NCI-H510A (cell line): ENCODE measurements around the gene CLEC7A.

Experiments
- DNase-seq: peaks from one replicate; lab custom pipeline; 2025; lab: John Stamatoyannopoulos, UW

CLEC7A gene

DNA sequence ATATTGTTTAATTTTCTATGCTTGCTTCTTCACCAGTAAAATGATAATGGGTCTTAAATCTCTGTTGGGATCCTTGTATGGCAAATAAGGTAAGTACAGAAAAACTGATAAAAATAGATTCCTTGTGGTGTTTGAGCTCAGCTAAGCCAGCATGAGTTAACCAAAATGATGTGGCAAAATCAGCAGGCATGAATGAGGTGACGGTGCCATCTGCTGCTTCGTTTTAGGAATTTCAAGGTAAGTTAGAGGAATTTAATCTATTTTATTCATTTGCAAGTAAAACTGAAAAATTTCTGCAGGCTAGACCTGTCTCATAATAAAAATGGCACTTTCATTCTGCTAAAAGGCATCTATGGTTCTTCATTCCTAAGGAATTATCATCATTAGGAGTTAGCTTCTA lies 10.0 kb upstream of the CLEC7A start:
- DNase-seq: no peak

DNA sequence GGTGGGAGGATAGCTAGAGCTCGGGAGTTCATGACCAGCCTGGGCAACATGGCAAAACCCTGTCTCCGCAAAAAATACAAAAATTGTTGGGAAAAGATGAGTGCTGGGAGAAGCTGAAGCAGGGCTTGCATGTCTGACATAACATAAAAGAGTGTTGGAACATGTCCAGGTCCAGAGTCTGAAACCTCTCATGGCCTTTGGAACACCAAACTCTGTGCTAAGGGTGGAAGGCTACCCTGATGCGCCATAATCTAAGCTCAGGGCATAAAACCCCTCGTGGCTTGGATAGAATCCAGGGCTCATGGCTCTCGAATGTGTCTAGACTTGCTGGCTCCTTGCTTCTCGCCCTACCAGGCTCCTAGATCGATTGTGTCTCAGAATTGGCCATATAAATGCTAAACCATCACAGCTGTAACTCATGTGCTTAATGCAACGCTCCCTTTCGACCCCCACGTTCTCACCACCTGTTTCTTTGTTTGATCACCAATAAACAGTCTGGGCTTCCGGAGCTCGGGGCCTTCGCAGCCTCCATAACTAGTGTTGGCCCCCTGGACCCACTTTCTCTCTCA lies 6.7 kb upstream of the CLEC7A start:
- no peak for DNase-seq

DNA sequence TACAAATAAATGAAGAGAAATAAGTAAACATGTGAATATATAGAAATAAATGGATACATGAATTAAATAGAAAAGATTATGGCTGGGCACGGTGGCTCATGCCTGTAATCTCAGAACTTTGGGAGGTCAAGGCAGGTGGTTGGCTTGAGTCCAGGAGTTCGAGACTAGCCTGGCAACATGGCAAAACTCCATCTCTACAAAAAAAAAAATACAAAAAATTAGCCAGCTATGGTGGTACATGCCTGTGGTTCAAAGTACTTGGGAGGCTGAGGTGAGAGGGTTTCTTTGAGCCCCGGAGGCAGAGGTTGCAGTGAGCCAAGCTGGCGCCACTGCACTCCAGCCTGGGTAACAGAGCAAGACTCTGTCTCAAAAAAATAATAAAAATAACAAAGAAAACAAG lies 5.1 kb upstream of the CLEC7A start:
- no peak for DNase-seq

DNA sequence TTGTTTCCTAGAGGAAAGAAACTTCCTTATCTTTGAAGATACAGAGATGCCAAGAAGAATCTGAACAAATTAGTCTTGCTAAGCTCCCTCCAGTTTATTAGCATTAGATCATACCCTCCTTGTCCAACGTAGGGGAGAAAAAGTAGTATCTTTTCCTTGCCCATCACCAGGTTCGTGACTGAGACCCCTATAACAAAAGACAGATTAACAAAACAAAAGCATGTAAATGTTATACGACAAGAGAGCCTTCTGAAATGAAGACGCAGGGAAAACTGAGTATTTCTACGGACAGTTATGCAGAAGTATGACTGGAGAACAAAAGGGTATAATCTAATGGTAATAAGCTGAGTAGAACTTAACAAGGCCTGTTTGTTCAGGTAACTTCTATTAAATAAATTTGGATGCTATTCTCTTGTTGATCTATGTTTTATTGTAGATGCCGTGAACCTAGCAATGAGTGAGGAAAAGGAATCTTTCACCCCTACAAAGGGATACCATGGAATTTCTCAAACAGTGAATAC lies 2.9 kb upstream of the CLEC7A start:
- no peak for DNase-seq

DNA sequence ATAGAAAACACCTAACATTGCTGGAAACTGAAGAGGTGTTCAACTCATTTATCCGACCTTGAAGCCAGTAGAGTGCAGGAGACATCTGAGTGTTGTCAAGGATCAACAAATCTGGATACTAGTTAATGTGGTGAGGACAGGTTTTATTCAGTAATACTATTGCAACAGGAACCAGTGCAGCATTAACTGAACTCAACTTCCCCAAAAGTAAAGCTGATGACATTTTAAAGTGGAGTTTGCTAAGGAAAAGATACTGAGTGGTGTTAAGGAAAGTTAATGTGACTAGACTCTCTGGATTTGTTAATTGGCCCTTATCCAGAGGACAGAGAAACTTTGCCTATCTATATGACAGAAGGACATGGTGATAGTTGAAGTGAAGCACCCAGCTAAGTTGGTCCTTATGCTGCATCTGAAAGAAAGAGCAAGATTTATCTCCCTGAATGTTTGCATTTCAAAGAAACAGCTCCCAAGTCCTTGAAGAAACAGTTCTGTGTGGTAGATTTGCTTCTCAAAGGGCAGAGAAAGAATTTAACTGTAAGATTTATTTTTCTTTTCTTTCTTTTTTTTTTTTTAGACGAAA lies 1.2 kb upstream of the CLEC7A start:
- no peak for DNase-seq

DNA sequence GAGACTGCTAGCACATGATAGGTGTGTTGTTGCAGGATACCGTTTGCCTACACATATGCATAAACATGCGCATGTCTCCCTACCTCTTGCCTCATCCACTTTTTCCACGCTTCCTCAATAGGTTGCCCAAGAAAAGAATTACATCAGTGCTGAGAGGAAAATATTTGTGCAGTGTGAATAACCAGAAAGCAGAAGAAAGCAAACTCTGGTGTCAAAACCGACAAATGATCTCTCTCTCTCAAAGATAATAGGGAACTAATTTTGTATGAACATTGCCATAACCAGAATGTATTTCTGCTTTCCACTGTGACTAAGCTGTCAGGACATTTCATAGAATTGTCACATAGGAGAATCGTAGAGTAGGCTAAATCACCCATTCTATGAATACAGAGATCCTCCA lies 1.3 kb downstream of the CLEC7A start:
- no peak for DNase-seq

DNA sequence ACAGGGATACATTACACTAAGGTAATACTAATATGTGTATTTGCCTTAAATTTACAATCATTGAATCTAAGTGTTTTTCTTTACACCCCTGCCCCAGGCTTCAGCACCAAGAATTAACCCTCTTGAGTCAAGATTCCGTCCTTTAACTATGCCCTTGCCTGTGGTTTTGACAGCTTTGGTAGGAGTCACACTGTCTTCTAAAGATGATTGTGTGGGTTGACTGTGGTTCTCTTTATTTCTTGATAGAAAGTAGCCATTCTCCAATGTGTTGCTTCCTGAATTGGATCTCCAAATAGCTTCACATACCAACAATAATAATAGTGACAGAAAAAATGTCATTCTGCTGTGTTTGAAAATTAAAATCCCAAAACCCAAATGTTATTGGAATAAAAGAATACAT lies 3.6 kb downstream of the CLEC7A start:
- DNase-seq: no peak

DNA sequence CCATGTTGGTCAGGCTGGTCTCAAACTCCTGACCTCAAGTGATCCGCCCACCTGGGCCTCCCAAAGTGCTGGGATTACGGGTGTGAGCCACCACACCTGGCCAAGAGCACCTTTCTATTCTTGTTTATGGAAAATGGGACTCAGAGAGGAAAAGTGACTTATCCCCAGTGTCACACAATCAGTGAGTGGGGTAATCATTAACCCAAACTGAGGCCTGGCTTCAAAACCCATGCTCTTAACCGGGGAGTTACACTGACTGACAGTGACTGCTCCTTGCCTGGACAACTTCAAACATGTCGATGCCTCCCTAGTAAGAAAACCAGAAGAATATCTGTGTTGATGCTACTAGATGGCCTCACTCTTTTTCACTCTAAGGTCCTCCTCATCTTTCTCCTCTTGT lies 7.3 kb downstream of the CLEC7A start:
- no peak for DNase-seq

DNA sequence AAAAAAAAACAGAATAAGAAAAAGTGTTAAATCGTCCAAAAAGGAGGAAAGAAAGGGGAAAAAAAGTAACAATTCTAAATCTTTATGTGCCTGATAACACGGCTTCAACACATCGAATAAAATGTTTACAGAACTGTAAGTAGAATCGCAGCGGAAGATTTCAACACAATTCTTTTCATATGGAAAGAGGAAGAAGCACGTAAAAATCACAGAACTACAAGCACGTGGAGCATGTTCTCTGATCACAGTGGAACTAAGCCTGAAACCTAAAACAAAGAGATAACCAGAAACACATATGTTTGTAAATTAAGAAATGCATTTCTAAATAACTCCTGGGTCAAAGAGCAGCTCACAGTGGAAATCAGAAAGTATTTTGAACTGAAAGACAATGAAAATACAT lies 8.7 kb downstream of the CLEC7A start:
- DNase-seq: no peak

DNA sequence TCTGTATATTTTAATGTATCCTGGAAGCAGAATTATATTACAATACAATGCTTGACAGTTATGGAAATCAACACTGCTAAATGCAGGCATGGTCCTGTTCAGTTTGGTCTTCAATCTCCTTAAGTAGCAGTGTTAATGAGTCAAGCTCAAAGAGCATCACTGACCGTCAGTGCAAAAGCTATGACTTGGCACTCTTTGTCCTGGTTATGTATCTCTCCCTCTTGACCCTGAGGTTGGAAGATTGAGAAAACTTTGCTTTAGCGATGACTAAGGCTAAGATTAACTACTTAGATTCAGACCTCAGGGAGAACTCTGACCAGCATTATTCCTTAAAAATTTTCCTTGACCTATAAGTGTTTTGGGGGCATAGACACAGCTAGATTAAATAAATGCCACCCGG lies 10.9 kb downstream of the CLEC7A start:
- no peak for DNase-seq

DNA sequence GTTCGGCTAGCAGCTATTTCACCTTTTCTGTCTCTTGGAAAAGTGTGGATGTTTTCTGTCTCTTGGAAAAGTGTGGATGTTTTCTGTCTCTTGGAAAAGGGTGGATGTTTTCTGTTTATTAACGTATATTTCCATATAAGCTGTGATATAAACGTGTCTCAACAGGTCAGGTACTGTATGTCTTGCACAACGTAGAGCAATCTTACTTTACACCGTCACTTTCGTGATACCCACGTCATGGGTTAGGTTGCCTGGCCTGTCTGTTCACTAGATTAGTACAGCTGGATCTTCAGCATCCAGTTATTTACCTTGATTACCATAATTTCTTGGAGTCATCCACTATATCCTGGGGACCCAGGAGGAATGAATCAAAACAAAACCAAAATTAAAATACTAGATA lies 14.1 kb downstream of the CLEC7A start:
- DNase-seq: no peak

DNA sequence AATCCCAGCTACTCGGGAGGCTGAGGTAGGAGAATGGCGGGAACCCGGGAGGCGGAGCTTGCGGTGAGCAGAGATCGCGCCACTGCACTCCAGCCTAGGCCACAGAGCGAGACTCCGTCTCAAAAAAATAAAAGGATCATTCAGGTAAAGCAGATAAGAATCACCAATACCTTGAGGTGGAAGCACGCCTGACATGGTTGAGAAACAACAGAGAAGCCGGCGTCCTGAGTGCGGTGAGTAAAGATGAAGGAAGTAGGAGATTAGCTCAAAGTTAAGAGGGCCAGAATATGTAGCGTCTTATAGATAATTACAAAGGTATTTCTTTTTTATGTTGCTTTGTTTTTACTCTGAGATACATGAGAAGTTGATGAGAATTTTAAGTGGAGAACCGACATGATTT lies 14.7 kb downstream of the CLEC7A start:
- DNase-seq: no peak

DNA sequence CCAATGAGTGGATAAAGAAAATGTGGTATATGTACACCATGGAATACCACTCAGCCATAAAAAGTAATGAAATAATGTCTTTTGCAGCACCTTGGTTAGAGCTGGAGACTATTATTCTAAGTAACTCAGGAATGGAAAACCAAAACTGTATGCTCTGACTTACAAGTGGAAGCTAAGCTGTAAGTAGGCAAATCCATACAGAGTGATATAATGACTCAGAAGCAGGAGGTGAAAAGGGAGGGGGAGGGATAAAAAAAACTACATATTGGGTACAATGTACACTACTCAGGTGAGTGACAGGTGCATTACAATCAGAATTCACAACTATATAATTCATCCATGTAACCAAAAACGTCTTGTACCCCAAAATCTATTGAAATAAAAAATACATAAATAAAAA lies 16.1 kb downstream of the CLEC7A start:
- DNase-seq: no peak

DNA sequence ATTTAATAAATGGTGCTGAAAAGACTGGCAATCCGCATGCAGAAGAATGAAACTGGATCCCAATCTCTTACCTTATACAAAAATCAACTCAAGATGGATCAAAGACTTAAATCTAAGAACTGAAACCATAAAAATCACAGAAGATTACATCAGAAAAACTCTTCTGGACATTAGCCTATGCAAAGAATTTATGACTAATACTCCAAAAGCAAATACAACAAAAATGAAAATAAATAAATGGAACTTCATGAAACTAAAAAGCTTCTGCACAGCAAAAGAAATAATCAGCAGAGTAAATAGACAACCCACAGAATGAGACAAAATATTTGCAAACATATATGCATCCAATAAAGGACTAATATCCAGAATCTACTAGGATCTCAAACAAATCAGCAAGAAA lies 16.9 kb downstream of the CLEC7A start:
- no peak for DNase-seq

DNA sequence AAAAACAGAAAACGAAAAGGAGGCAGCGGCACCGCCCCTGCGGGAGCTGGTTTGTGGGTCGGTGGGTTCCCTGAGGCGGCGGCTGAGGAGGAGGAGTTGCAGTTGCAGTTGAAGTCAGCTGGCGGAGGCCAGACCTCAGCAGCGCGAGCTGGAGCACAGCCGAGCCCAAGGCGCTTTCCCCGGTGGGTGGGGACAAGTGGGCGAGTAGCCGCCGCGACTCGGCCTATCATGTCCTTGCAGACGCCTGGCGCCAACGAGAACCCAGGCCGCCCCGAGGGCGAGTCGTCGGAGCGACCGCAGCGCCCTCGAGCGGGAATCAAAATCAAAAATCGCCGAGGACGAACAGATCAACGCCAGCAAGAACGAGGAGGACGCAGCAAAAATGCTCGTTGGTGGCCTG lies 18.5 kb downstream of the CLEC7A start:
- DNase-seq: no peak

DNA sequence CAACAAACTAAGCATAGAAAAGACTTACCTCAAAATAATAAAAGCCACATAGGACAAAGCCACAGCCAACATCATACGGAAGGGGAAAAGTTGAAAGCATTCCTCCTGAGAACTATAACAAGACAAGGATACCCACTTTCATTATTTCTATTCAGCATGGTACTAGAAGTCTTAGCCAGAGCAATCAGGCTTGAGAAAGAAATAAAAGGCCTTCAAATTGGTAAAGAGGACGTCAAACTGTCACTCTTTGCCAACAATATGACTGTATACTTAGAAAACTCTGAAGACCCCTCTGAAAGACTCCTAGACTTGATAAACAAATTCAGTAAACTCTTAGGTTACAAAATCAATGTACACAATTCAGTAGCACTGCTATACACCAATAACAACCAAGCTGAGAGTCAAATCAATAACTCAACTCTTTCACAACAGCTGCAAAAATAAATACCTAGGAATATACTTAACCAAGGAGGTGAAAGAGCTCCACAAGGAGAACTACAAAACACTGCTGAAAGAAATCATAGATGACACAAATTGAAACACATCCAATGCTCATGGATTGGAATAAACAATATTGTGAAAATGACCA lies 19.6 kb downstream of the CLEC7A start:
- no peak for DNase-seq

DNA sequence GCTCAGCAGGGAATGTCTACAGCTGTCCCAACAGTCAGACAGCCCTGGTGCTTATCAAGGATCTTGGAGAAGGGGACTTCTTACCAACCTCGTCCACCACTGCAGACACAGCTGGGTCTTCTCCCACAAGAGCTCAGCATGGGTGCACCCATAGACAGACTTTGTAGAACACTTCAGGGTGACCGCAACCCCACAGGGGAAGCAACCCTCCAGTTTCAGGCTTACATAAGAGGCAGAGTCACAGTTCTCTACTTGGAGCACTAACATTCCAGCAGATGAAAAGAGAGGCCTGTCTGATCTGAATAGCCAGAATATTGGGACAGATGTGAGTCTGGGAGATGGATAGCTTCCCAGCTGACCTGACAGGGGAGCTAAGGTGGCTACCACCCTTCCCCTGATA lies 27.7 kb downstream of the CLEC7A start:
- DNase-seq: no peak

DNA sequence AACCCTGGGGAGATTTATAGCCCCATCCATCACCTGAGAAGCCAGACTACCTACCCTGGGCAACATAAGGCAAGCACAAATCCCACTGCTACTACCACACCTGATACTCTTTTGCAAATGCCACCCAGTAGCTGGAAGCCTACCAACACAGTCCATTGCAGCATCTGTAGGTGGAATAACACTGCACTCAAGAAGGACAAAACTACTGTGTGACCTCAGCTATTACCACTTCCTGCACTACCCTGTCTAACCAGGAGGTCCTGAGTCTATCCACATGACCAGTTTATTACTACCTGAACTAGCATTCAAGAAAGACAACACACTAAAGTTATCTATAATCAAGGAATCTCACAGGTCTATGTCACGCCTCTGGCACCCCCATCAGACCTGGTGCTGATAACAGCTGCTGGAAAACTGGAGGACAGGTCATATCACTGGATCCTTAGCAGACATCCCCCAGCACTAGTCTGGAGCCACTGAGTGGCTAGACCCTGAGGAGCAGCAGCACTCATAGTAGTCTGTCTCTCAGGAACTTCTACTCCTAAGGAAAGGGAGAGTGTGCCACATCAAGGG lies 28.3 kb downstream of the CLEC7A start:
- no peak for DNase-seq

DNA sequence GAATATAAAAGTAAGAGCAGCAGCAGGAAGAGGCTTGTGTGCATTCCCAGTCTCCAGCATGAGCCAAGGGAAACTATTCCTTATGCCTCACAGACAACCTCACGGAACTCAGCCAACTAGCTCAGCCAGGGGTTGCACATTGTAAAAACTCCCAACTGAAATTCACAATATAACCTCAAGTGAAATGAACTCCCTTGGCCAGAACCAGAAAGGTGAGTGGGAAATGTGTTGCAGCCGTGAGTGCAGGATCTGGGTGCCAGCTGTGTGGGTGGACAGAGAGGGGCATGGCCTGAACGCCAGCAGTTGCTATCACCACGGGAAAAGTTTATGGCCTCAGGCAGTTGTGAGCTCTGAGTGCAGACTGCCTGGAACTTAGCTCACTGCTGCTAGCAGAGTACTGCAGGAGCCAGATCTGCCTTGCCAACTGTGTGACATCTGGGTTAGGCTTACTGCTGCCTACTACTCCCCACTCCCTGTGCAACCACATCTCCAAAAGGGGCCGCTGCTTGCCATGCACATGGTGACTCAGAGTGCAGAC lies 28.9 kb downstream of the CLEC7A start:
- no peak for DNase-seq

DNA sequence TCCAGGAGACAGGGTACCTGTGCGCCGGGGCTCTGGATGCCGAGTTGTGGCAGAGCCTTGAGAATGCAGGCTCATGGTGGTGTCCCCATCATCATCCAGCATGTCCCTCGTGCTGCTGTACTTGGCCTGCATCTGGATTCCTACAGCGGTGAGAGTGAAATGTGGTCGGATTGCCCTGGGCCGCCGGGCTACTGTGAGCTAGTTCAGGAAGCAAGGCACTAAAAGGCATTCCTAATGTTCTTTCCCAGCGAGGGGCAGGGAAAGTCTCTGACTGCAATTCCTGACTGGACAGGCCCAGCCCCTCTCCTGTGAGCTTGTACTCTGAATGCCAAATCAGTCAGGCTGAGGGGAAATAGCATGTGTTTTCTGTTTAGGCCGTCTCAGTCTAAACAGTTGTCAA lies 31.2 kb downstream of the CLEC7A start, which contains the start of gene CLEC1A:
CLEC1A (minus strand) TSS at position 195 of the 400 bp plus-strand sequence; CDS start at position 132, 63 bp downstream.
- DNase-seq: no peak

DNA sequence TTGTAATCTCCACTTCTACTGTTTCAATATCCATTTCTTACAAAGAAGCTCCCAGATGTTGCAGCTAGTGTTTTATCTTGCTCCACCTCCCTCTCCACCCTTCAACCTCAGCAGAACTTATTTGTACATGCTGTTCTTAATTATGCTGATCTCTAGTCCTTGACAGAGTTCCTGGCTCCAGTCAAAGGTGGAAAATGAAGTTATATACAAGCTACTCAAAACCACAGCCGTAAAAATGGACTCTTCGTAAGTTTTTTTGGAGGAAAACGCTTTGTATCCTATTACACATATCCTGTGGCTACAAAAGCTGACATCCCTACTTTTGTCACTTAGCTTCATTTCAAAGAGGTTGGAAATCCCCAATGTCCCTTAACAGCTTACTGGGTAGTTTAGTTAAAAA lies 32.5 kb downstream of the CLEC7A start:
- DNase-seq: no peak

DNA sequence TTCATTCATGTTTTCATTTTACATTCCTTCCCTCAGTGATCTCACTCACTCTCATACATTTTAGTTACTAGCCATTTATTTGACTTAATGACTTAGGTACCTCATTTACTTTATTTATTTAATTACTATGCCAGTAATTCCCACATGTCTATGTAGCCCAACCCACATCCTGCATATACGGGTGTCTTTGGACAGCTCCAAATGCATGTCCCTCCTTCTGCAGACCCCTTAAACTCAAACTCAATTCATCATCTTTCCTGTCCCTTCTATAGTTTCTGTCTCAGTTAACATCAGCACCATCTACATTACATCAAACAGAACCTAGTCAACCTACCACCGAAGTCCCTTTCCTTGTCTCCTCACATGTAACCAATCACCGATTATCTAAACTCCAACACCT lies 34.0 kb downstream of the CLEC7A start:
- DNase-seq: no peak
